Keratinocyte (primary cell): ENCODE measurements around the gene RPS2. TPM values are rescaled to one million over a fixed set of nuclear protein-coding genes. Genes with fewer than 3 reads are reported as not detected.

Experiments
- DNase-seq: peaks from one replicate; pipeline ENCODE4 v3.0.0-alpha.2; 2011; ENCODE audit warnings: low read depth, missing footprints, low spot score
- FAIRE-seq: peaks from 2 replicates; lab custom pipeline; 2011; peaks lifted over from hg19 to GRCh38; lab: Jason Lieb, UNC
- H2AFZ ChIP-seq: 2 replicates; pipeline ENCODE4 v1.6.0; 2012; ENCODE audit warnings: low read length, control low read depth, inconsistent platforms; ENCODE audit not compliant: control insufficient read depth
- H3K27ac ChIP-seq: 2 replicates; pipeline ENCODE4 v1.5.1; 2011; ENCODE audit warnings: low read length; ENCODE audit not compliant: control insufficient read depth, insufficient read depth
- H3K27me3 ChIP-seq: 3 replicates; pipeline ENCODE4 v1.6.0; 2011; ENCODE audit warnings: low read length; ENCODE audit not compliant: control insufficient read depth, insufficient read depth; ENCODE audit errors: extremely low read depth
- H3K36me3 ChIP-seq, 2 experiments: 2 replicates in 1 of 2; 3 replicates in 1 of 2; pipeline ENCODE4 v1.5.1; 2011; ENCODE audit warnings: low read length in 2 of 2, mild to moderate bottlenecking in 1 of 2; ENCODE audit not compliant: control insufficient read depth in 2 of 2, insufficient read depth in 2 of 2; ENCODE audit errors: extremely low read depth in 1 of 2
- H3K4me1 ChIP-seq: 3 replicates; pipeline ENCODE4 v1.5.1; 2011; ENCODE audit warnings: low read length; ENCODE audit not compliant: control insufficient read depth, insufficient read depth; ENCODE audit errors: extremely low read depth
- H3K4me2 ChIP-seq: 3 replicates; pipeline ENCODE4 v1.6.0; 2011; ENCODE audit warnings: low read depth, low read length; ENCODE audit not compliant: control insufficient read depth, insufficient read depth; ENCODE audit errors: extremely low read depth
- H3K4me3 ChIP-seq, 3 experiments: fragments of 200-600 bp in 1 of 3; sonication (generic) in 1 of 3; 2 replicates in 2 of 3; 3 replicates in 1 of 3; pipeline ENCODE4 v1.5.1; 2011 to 2016; ENCODE audit warnings: low read length in 3 of 3, mild to moderate bottlenecking in 3 of 3, control low read depth in 2 of 3, inconsistent platforms in 1 of 3, low read depth in 1 of 3, mixed read lengths in 1 of 3, mixed run types in 1 of 3, moderate library complexity in 1 of 3; ENCODE audit not compliant: control insufficient read depth in 2 of 3, insufficient read depth in 2 of 3; ENCODE audit errors: extremely low read depth in 1 of 3
- H3K79me2 ChIP-seq: 2 replicates; pipeline ENCODE4 v1.6.0; 2012; ENCODE audit warnings: low read length; ENCODE audit not compliant: control insufficient read depth, insufficient read depth
- H3K9ac ChIP-seq: 3 replicates; pipeline ENCODE4 v1.6.0; 2011; ENCODE audit warnings: low read length; ENCODE audit not compliant: control insufficient read depth, insufficient read depth; ENCODE audit errors: extremely low read depth
- H3K9me1 ChIP-seq: 3 replicates; pipeline ENCODE4 v1.6.0; 2011; ENCODE audit warnings: low read length; ENCODE audit not compliant: control insufficient read depth, insufficient read depth; ENCODE audit errors: extremely low read depth
- H3K9me3 ChIP-seq: 2 replicates; pipeline ENCODE4 v1.5.1; 2012; ENCODE audit warnings: low read depth, low read length; ENCODE audit not compliant: control insufficient read depth
- H4K20me1 ChIP-seq: 3 replicates; pipeline ENCODE4 v1.6.0; 2011; ENCODE audit warnings: low read length; ENCODE audit not compliant: control insufficient read depth, insufficient read depth; ENCODE audit errors: extremely low read depth
- EZH2 ChIP-seq: IDR thresholded peaks from one replicate; pipeline ENCODE4 v1.6.1; 2012; ENCODE audit warnings: inconsistent platforms, mild to moderate bottlenecking, low read length, moderate library complexity
- dilution Hi-C: fragments of 300-500 bp; cut with MboI; formaldehyde crosslinking; loops from one replicate; pipeline ENCODE4 v1.7.0; 2020; ENCODE audit warnings: low sequenced_read_pairs; ENCODE audit not compliant: extremely low pct_ligation_motif_present
- polyA plus RNA-seq, 5 experiments: library from polyadenylated mRNA; depleted of rRNA in 3 of 5; stranded (reverse) in 3 of 5; stranded (forward) in 1 of 5; unstranded in 1 of 5; fragments of >200 nt; gene quantifications; 1 replicate in 1 of 5; 2 replicates in 3 of 5; 3 replicates in 1 of 5; pipeline versions ENCODE4 v1.2.1 to v1.2.3, GENCODE V29; 2011 to 2012; ENCODE audit warnings: missing spikeins in 2 of 5, low read depth in 1 of 5, low replicate concordance in 1 of 5
- TF ChIP-seq, protein P1 (sequence below), 3 experiments: IDR thresholded peaks in 1 of 3; conservative IDR thresholded peaks in 1 of 3; optimal IDR thresholded peaks in 1 of 3; 2 replicates in 2 of 3; 3 replicates in 1 of 3; pipeline versions ENCODE3 to v1.5.1; 2011; ENCODE audit warnings: low read length in 3 of 3, mild to moderate bottlenecking in 3 of 3, moderate library complexity in 2 of 3, control low read depth in 1 of 3, inconsistent platforms in 1 of 3; ENCODE audit not compliant: insufficient read depth in 2 of 3; ENCODE audit errors: extremely low read depth in 1 of 3

Gene RPS2
- polyA plus RNA-seq, 1 donor (not counting 4 experiments of a cell fraction or from before 2014, with no cell fraction given): 3,573 TPM

- TF ChIP-seq, protein P1, sequence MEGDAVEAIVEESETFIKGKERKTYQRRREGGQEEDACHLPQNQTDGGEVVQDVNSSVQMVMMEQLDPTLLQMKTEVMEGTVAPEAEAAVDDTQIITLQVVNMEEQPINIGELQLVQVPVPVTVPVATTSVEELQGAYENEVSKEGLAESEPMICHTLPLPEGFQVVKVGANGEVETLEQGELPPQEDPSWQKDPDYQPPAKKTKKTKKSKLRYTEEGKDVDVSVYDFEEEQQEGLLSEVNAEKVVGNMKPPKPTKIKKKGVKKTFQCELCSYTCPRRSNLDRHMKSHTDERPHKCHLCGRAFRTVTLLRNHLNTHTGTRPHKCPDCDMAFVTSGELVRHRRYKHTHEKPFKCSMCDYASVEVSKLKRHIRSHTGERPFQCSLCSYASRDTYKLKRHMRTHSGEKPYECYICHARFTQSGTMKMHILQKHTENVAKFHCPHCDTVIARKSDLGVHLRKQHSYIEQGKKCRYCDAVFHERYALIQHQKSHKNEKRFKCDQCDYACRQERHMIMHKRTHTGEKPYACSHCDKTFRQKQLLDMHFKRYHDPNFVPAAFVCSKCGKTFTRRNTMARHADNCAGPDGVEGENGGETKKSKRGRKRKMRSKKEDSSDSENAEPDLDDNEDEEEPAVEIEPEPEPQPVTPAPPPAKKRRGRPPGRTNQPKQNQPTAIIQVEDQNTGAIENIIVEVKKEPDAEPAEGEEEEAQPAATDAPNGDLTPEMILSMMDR (optimal IDR thresholded peaks at IDR 0.05 in 1 of 3, IDR thresholded peaks at IDR 0.05 in 1 of 3, conservative IDR thresholded peaks at IDR 0.05 in 1 of 3; ENCODE audit: extremely low read depth in 1 of 3, insufficient read depth in 2 of 3, low read length in 3 of 3): no peak
- no peak for TF ChIP-seq EZH2
- DNase-seq (no peak), FAIRE-seq (no peak)
- Histone ChIP-seq H3K9me1 (no peaks in the 10 kb centered on the region), H4K20me1 (no peaks in the 10 kb centered on the region), H3K4me3 (no peak overlapping the region), H3K4me2 (no peak overlapping the region), H3K27ac (no peak overlapping the region), H3K9ac (no peak overlapping the region), H3K4me1 (peaks cover 32% of the 10 kb centered on the region), H3K79me2 (peaks cover 19% of the 10 kb centered on the region), H3K9me3 (no peaks in the 10 kb centered on the region), H2AFZ (no peak overlapping the region), H3K27me3 (peaks cover 25% of the 10 kb centered on the region), H3K36me3 (peaks cover 14 to 23% of the 10 kb centered on the region in 2 experiments)
- dilution Hi-C loops: no loop called here
These were observed 13.2 kb upstream of the RPS2 start for GRCh38 chr16:1977875-1978268.

- H3K27me3 ChIP-seq: peaks cover 19% of the 10 kb centered on the region
- no peak overlapping the region for H3K27ac ChIP-seq
- H3K9me3 ChIP-seq: no peaks in the 10 kb centered on the region
- H3K4me3 ChIP-seq: no peak overlapping the region
- DNase-seq (no peak), FAIRE-seq (no peak)
- peaks cover 34% of the 10 kb centered on the region for H3K4me1 ChIP-seq
- H3K79me2 ChIP-seq: peaks cover 25% of the 10 kb centered on the region
- peaks cover 14 to 23% of the 10 kb centered on the region in 2 experiments for H3K36me3 ChIP-seq
- no peak overlapping the region for H3K4me2 ChIP-seq
- no peak overlapping the region for H3K9ac ChIP-seq
- H3K9me1 ChIP-seq: no peaks in the 10 kb centered on the region
- H4K20me1 ChIP-seq: no peaks in the 10 kb centered on the region
- no peak overlapping the region for H2AFZ ChIP-seq
- dilution Hi-C loops: no loop called here
- TF ChIP-seq, protein P1 (optimal IDR thresholded peaks at IDR 0.05 in 1 of 3, IDR thresholded peaks at IDR 0.05 in 1 of 3, conservative IDR thresholded peaks at IDR 0.05 in 1 of 3; ENCODE audit: extremely low read depth in 1 of 3, insufficient read depth in 2 of 3, low read length in 3 of 3): no peak
- no peak for TF ChIP-seq EZH2
These were observed 12.6 kb upstream of the RPS2 start for GRCh38 chr16:1976951-1977874.
